T-helper 2 cell (primary cell): ENCODE results near the gene HOOK2.
"Not testable (repeated sequence)": the region's sequence is repeated elsewhere in the genome, so short reads cannot be mapped to it uniquely, and the experiment has no call there.

Source experiments
- DNase-seq, 5 experiments: peaks; one replicate each; pipeline versions ENCODE4 v3.0.0 to v3.0.0-alpha.2; 2012 to 2022

HOOK2 gene

GRCh38 chr19:12752056-12752781, 23.1 kb downstream of the HOOK2 start:
- no peak for DNase-seq

DNA sequence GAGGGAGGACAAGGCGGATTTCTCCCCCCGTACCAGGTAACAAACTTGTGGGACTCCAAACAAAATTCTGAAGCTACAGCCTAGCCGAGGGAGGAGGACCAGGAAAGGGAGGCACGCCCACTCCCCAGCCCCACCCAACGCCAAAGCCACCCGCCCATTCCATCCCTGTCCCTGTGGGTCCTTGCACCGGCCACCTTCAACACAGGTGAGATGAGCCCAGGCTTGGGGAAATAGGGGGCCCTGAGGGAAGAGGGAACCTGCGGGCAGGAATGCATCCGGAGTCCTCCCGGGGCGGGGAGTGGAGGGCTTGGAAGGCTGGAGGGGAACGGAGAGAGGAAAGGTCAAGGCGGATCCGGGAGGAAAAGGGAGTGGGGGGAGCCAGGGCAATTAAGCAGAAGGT, 23.7 kb downstream of the HOOK2 start, which contains the start of gene BEST2:
TSS of gene BEST2 (plus strand) at position 157 of the 400 bp plus-strand sequence. CDS start 802 bp downstream, outside the sequence.
- no peak for DNase-seq

- DNase-seq: no peak
Measured at GRCh38 chr19:12750851-12751250, 24.5 kb downstream of the HOOK2 start.

DNA sequence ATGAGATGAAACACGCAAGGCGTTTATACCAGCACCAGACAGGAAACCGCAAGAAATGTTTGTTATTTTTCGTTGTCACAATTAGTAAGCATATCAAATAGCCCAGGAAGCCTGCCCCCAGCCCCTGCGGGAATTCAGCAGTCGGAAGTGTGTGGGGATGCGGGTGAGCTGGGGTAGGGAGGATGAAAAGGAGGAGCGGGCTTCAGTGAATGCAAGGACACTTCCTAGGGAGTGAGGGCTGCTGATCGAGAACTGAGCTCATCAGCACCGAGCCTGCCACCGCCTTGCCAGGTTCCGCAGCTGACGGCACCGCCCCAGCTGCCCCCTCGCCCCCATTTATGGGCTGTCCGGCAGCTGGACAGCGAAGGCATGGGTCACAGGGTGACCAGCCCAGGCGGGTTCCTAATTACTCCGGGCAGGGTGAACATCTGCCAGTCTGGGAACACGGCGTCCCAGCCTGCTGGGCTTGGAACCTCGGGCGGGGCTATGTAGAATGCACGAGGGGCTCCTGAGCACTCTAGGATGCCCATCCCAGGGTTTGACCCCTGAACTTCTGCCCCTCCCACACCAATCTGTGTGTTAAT, 25.3 kb downstream of the HOOK2 start:
- DNase-seq: no peak

- no peak for DNase-seq
Measured at GRCh38 chr19:12748489-12748888, 26.9 kb downstream of the HOOK2 start.

- DNase-seq: no peak
Measured at GRCh38 chr19:12745166-12745897, 30.0 kb downstream of the HOOK2 start.

DNA sequence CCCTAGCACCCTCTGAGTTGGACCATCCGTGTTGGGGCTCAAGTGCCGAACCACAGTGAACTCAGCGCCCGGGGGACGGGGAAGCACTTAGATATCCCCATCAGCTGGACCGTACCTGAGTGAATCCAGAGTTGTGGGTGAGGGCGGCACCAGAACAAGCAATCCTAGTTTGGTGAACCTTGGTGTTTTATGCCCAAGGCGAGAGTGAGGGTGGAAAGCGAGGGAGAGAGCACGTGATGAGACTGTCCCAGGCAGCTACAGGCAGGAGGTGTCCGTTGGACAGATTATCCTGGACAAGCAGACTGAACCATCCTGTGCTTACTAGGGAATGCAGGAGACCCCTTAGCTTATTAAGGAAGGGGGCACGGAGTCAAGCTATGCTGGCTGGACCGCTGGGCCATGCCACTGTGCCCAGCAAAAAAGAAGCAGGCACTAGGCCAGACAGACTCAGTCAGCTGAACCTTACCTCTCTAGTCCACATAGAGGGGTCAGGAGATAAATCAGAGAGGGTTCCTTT, 37.5 kb downstream of the HOOK2 start:
- no peak for DNase-seq

- peak; percentile 55 to 97 (median 73) for DNase-seq
Measured at GRCh38 chr19:12736995-12737834, 38.1 kb downstream of the HOOK2 start, which contains the start of gene GET3. TSS of gene GET3 (plus strand) at chr19:12737497. CDS start at chr19:12737506, 9 bp downstream.

DNA sequence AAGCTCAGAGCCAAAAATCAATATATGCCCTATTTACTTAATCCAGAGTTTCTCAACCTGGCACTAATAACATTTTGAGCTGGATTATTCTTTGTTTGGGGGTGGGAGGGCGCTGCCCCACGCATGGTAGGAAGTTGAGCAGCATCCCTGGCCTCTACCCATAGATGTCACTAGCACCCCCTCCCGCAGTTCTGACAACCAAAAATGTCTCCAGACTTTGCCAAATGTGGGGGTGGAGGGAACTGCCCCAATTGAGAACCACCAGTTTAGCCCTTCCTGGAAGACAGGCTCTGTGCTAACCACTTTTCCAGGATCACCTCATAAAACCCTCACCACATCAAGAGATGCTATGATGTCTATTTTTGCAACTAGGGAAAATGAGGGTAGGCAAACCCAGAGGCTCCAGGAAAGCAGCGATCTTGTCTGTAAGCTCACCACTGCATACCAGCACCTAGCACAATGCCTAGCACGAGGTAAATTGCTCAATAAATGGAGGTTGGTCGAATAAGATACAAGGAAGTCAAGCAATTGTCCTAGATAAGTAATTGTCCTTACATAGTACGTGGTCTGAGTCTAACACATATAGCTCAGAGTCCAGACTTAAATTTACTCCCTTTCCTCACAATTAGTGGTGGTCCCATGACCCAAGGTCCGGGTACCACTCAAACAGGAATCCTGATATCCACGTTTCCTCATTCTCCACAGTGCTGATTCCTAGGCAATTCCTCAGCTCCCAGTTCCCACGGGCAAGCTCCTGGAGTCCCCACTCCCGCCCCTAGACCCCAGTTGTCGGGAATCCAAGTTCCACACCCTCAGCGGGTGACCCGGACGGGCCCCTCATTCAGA, 41.8 kb downstream of the HOOK2 start:
- peak in 2 of 5 experiments; percentile 33 to 79 for DNase-seq

- no peak for DNase-seq
Measured at GRCh38 chr19:12731337-12731736, 44.0 kb downstream of the HOOK2 start.

DNA sequence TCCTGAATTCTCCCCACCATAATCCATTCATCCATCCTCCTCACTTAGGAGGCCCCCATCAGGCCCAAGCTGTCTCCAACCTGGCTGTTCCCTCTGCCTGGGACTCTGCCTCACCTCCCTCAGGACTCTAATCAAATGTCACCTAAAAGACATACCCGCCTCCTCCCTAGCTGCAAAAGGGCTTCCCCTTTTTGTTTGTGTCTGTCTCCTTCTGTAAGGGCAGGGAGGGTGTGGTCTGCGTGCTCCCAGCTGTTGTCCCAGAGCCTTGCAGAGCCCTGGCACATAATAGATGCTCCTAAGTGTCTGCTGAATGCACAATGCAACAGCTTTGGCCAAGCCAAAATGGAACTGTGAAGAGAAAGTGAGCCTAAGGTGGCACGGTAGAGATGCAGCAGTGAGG, 45.3 kb downstream of the HOOK2 start:
- DNase-seq: no peak

GRCh38 chr19:12727745-12728433, 47.5 kb downstream of the HOOK2 start:
- DNase-seq: no peak

GRCh38 chr19:12726988-12727316, 48.4 kb downstream of the HOOK2 start:
- no peak for DNase-seq

DNA sequence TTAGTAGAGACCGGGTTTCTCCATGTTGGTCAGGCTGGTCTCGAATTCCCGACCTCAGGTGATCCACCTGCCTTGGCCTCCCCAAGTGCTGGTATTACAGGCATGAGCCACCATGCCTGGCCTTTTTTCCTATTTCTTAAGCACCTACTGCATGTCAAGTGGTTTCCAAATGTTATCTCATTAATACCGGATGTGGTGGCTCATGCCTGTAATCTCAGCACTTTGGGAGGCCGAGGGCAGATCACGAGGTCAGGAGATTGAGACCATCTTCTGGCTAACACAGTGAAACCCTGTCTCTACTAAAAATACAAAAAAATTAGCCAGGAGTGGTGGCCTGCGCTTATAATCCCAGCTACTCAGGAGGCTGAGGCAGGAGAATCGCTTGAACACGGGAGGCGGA, 49.7 kb downstream of the HOOK2 start:
- DNase-seq: not testable (repeated sequence)

DNA sequence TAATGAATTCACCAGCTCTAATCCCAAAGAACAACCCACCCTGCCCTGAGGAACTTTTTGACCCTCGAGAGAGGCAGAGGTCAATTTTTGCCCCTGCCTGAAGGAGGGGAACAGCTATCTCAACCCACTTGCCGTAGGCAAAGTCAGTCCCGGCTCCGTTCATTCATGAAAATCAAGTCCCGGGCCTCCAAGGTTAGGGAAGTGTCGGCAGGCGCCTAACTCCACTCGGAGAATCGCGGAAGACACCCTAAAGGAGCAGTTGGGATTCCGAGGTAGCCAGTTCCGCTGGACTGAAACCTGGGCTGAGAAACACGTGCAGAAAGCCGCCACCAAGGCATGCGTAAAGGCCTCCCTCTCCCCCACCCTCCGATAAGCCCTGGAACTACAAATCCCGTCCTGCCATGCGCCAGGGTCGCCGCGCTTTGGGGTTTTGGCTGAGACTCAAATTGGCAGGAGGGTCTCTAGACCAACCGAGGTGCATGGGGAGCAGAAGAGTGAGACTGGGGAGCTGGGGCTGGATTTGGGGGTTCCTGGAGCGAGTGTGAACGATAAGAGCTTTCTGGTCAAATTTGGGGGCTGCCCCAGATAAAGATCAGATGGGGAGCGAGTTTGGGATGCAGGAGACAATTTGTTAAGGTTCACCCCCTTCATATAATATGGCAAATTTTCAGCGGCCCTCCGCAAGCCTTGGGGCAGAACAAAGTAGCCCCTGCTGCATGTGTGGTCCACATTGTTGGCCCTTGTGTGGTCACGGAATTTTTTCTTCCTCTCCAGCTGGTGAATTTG, 51.5 kb downstream of the HOOK2 start, which contains the start of gene TNPO2:
TSS of gene TNPO2 (minus strand) at position 292 of the 786 bp plus-strand sequence. CDS start 2,955 bp downstream, outside the sequence.
- DNase-seq: peak in 4 of 5 experiments; percentile 38 to 84 (median 56)

DNA sequence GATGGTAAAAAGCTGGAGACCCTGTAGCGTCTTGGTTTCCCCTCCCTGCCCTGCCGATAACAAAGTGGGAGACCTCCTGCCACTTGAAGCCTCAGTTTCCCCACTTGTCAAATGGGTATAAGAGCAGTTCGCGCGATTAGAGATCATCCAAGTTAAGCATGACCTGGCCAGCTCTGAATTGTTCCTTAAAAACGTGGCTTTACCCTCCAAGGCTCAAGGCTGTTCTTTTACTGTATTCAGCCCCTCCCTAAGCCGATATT, 52.0 kb downstream of the HOOK2 start:
- no peak for DNase-seq

DNA sequence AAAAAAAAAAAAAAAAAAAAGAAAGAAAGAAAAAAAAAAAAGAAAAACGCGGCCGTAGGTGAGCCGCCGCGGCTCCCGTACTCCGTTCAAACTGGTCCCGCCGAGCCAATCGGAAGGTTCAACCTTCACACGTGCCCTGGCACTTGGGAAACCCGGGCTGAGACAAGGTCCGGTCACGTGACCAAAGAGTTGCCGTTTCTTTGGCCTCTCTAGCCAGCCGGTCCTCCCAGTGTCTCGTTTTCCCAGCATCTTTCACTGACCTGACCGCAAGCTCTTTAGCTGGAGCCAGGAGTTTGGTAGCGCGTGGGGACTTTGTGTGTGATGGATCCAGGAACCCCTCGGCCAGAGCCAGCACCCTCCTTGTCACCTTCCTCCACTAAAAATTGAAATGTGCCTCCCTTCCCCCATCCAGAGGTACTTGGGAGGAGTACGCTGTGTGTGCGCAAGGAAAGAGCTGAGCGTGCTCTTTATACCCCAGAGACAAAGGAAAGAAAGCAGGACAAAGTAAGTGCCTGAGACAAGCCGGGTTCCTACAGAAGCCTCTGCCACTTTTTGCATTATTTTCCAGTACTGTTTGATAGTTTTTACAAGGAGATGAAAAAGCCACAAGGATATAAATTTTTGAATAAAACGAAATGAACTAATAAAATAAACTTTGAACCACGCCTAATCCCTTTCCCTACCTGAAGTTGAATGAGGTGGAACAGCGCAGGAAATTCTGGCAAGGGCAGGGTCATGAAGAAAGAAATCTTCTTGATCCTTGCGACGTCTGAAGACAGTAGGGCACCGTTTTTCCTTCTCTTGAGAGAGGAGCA, 52.6 kb downstream of the HOOK2 start:
- DNase-seq: peak; percentile 79 to 98 (median 90)

DNA sequence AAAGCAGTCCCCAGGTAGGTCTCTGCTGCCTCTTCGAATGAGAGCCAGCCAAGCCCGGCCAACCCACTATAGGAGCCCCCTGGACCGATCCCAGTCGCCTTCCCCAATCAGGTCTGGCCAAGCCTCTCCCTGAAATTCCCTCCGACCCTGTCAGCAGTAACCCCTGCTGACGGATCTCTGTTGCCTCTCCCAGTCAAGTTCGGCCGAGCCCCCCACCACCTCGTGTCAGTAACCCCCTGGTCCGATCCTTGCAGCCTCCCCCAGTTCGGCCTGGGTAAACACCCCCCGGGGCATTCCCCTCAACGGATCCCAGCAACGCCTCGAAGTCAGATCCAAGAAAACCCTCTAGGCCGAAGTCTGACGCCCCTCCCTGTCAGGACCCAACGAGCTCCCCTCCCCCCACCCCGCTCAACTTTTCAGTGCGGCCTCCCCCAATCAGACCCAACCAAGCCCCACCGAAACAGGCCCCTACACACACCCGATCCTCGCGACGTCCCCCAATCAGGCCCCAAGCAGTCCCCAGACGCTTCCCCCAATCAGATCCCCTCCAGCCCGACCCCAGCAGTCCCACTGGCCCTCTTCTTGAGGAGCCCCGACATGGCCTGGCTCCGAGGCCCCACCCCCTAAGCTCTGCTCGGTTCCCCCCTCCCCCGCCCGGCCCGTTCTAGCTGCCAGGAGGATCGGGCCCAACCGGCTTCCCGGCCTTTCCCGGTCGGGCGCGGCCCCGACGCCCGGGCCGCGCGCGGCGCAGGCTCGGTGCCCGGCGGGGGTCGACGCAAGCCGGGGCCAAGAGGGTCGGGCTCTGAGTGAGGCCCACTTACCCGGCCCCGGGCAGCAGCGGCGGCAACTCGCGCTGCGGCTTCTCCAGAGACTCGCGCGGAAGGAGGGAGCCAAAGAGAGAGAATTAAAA, 53.4 kb downstream of the HOOK2 start:
- peak; percentile 22 to 78 (median 38) for DNase-seq
